SK-N-SH treated with all-trans-retinoic acid at 6 μM for 48 hours (cell line): ENCODE results near the gene TMC6.

Experiments used
- ATAC-seq: fragments of 200-7000 bp; cut with Tn5 transposase; 3 replicates; pipeline ENCODE4 v1.9.1; 2020; ENCODE audit warnings: mild to moderate bottlenecking, moderate library complexity
- ARNTL ChIP-seq: fragments of 450-650 bp; formaldehyde crosslinking; IDR thresholded peaks from 2 replicates; pipeline ENCODE4 v1.5.0; 2020; ENCODE audit warnings: low read depth, mild to moderate bottlenecking, moderate library complexity, borderline replicate concordance
- BACH2 ChIP-seq: fragments of 250-450 bp; sonication (Bioruptor Pico); IDR thresholded peaks from 2 replicates; pipeline ENCODE4 v1.9.0; 2021; ENCODE audit warnings: mild to moderate bottlenecking, borderline replicate concordance
- CREB5 ChIP-seq: fragments of 250-450 bp; sonication (Bioruptor Pico); IDR thresholded peaks from 2 replicates; pipeline ENCODE4 v1.5.1; 2020; ENCODE audit warnings: low read depth, mild to moderate bottlenecking, moderate library complexity
- CSDC2 ChIP-seq: fragments of 250-450 bp; sonication (Bioruptor Pico); IDR thresholded peaks from 2 replicates; pipeline ENCODE4 v1.5.0; 2020; ENCODE audit warnings: mild to moderate bottlenecking, moderate library complexity
- CSRNP3 ChIP-seq: fragments of 250-450 bp; sonication (Bioruptor Pico); IDR thresholded peaks from 2 replicates; pipeline ENCODE4 v1.5.1; 2021; ENCODE audit warnings: mild to moderate bottlenecking, moderate library complexity
- ESRRG ChIP-seq: fragments of 250-450 bp; sonication (Bioruptor Pico); IDR thresholded peaks from 2 replicates; pipeline ENCODE4 v1.6.1; 2021; ENCODE audit warnings: mild to moderate bottlenecking
- GLIS3 ChIP-seq: fragments of 250-450 bp; sonication (Bioruptor Pico); IDR thresholded peaks from 2 replicates; pipeline ENCODE4 v1.5.0; 2020; ENCODE audit warnings: mild to moderate bottlenecking, moderate library complexity
- ISL1 ChIP-seq: fragments of 250-450 bp; sonication (Bioruptor Pico); IDR thresholded peaks from 2 replicates; pipeline ENCODE4 v2.1.2; 2022; ENCODE audit warnings: mild to moderate bottlenecking, moderate library complexity
- OSR1 ChIP-seq: fragments of 250-450 bp; sonication (Bioruptor Pico); IDR thresholded peaks from 2 replicates; pipeline ENCODE4 v1.8.0; 2022; ENCODE audit warnings: moderate library complexity, mild to moderate bottlenecking, inconsistent platforms
- PATZ1 ChIP-seq: fragments of 250-450 bp; sonication (Bioruptor Pico); IDR thresholded peaks from 2 replicates; pipeline ENCODE4 v1.8.0; 2020; ENCODE audit warnings: mild to moderate bottlenecking, moderate library complexity, borderline replicate concordance
- POU6F1 ChIP-seq: fragments of 250-450 bp; sonication (Bioruptor Pico); IDR thresholded peaks from 2 replicates; pipeline ENCODE4 v1.8.0; 2021; ENCODE audit warnings: low read depth, mild to moderate bottlenecking, moderate library complexity, borderline replicate concordance
- PPARA ChIP-seq: fragments of 250-450 bp; sonication (Bioruptor Pico); IDR thresholded peaks from 2 replicates; pipeline ENCODE4 v1.5.0; 2020; ENCODE audit warnings: mild to moderate bottlenecking, borderline replicate concordance
- RARB ChIP-seq: fragments of 250-450 bp; sonication (Bioruptor Pico); IDR thresholded peaks from 2 replicates; pipeline ENCODE4 v1.8.0; 2021; ENCODE audit warnings: mild to moderate bottlenecking, moderate library complexity
- SNAI2 ChIP-seq: fragments of 250-450 bp; sonication (Bioruptor Pico); IDR thresholded peaks from 2 replicates; pipeline ENCODE4 v1.5.0; 2020; ENCODE audit warnings: mild to moderate bottlenecking, moderate library complexity
- TCF4 ChIP-seq: fragments of 250-450 bp; sonication (Bioruptor Pico); IDR thresholded peaks from 2 replicates; pipeline ENCODE4 v1.8.0; 2021; ENCODE audit warnings: mild to moderate bottlenecking, moderate library complexity, borderline replicate concordance
- TOX ChIP-seq: fragments of 250-450 bp; sonication (Bioruptor Pico); IDR thresholded peaks from 2 replicates; pipeline ENCODE4 v1.8.0; 2021; ENCODE audit warnings: mild to moderate bottlenecking, moderate library complexity, borderline replicate concordance
- TSHZ2 ChIP-seq: fragments of 250-450 bp; sonication (Bioruptor Pico); IDR thresholded peaks from 2 replicates; pipeline ENCODE4 v1.5.0; 2020; ENCODE audit warnings: mild to moderate bottlenecking, moderate library complexity
- ZFP3 ChIP-seq: fragments of 250-450 bp; sonication (Bioruptor Pico); IDR thresholded peaks from 2 replicates; pipeline ENCODE4 v1.5.0; 2020; ENCODE audit warnings: mild to moderate bottlenecking, moderate library complexity
- ZNF565 ChIP-seq: fragments of 450-650 bp; formaldehyde crosslinking; conservative IDR thresholded peaks from 2 replicates; pipeline ENCODE4 v1.5.0; 2020; ENCODE audit warnings: low read depth, mild to moderate bottlenecking, moderate library complexity
- ZNF70 ChIP-seq: fragments of 450-650 bp; formaldehyde crosslinking; IDR thresholded peaks from 2 replicates; pipeline ENCODE4 v1.5.0; 2020; ENCODE audit warnings: mild to moderate bottlenecking, moderate library complexity
- ZNF8 ChIP-seq: fragments of 450-650 bp; formaldehyde crosslinking; IDR thresholded peaks from 2 replicates; pipeline ENCODE4 v1.5.0; 2020; ENCODE audit warnings: mild to moderate bottlenecking, moderate library complexity

TMC6 gene

GRCh38 chr17:78107457-78107856 lies 21.1 kb downstream of the TMC6 start (continued):
- TF ChIP-seq PATZ1 (CRISPR knock-in tag) (no peak), CSDC2 (CRISPR knock-in tag) (no peak), ARNTL (no peak), CSRNP3 (CRISPR knock-in tag) (no peak)

GRCh38 chr17:78106211-78106610 lies 22.3 kb downstream of the TMC6 start:
- no peak for ATAC-seq
- TF ChIP-seq TCF4 (CRISPR knock-in tag), result no peak
- no peak for TF ChIP-seq ZNF70 (CRISPR knock-in tag)
- no peak for TF ChIP-seq SNAI2 (CRISPR knock-in tag)
- no peak for TF ChIP-seq TOX (CRISPR knock-in tag)
- TF ChIP-seq PPARA, result no peak
- TF ChIP-seq CREB5 (CRISPR knock-in tag), result no peak
- TF ChIP-seq ZNF8, result no peak
- no peak for TF ChIP-seq PATZ1 (CRISPR knock-in tag)
- no peak for TF ChIP-seq ZFP3 (CRISPR knock-in tag)
- TF ChIP-seq CSDC2 (CRISPR knock-in tag), result no peak
- no peak for TF ChIP-seq ESRRG
- no peak for TF ChIP-seq OSR1 (CRISPR knock-in tag)

GRCh38 chr17:78105551-78105950 lies 23.0 kb downstream of the TMC6 start:
- no peak for ATAC-seq
- no peak for TF ChIP-seq TOX (CRISPR knock-in tag)
- no peak for TF ChIP-seq GLIS3 (CRISPR knock-in tag)
- TF ChIP-seq OSR1 (CRISPR knock-in tag), result no peak
- no peak for TF ChIP-seq ZNF565 (CRISPR knock-in tag)
- no peak for TF ChIP-seq PPARA
- TF ChIP-seq SNAI2 (CRISPR knock-in tag), result no peak

GRCh38 chr17:78105101-78105500 lies 23.5 kb downstream of the TMC6 start:
- ATAC-seq, result no peak
- no peak for TF ChIP-seq ESRRG
- TF ChIP-seq ISL1 (CRISPR knock-in tag), result no peak
- no peak for TF ChIP-seq RARB (CRISPR knock-in tag)
- no peak for TF ChIP-seq POU6F1 (CRISPR knock-in tag)
- no peak for TF ChIP-seq CSDC2 (CRISPR knock-in tag)
- no peak for TF ChIP-seq TSHZ2 (CRISPR knock-in tag)
- TF ChIP-seq BACH2 (CRISPR knock-in tag), result no peak
